GM19043 (cell line): ENCODE measurements around the gene NFYB.
"Not testable (repeated sequence)": the region's sequence is repeated elsewhere in the genome, so short reads cannot be mapped to it uniquely, and the experiment has no call there.

Experiments
- ATAC-seq: cut with Tn5 transposase; IDR thresholded peaks from one replicate; pipeline ENCODE4 v1.9.1; 2021; ENCODE audit warnings: low read depth; ENCODE audit not compliant: unreplicated experiment

Gene NFYB

DNA sequence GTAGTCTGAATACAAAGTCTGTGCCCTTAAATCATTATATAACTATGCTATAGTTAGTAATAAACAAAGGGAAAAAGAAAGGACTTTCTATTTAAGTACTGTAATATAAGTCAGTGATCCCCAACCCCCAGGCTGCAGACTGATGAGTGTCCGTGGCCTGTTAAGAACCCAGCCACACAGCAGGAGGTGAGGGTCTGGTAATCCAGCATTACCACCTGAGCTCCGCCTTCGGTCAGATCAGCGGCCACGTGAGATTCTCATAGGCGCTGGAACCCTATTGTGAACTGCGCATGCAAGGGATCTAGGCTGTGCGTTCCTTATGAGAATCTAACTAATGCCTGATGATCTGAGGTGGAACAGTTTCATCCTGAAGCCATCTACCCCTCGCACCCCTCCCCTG lies 15.7 kb downstream of the NFYB start:
- no peak for ATAC-seq

DNA sequence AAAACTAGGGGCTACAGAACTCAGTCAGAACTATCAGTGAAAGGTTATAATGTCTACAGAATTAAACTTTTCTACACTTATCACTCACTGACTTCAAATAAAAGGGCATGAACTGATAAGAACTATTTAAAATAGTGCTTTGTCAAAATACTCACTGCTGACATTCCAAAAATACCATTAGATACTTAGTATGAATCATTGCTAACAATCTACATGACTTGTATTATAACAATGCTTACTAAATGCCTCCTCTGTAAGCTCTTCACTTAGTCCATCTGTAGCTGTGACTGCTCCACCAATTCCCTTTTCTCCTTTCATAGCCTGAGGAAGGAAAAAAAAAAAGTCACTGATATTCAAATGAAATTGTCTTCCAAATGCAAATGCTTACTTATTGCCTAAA lies 17.0 kb downstream of the NFYB start:
- ATAC-seq = no peak

DNA sequence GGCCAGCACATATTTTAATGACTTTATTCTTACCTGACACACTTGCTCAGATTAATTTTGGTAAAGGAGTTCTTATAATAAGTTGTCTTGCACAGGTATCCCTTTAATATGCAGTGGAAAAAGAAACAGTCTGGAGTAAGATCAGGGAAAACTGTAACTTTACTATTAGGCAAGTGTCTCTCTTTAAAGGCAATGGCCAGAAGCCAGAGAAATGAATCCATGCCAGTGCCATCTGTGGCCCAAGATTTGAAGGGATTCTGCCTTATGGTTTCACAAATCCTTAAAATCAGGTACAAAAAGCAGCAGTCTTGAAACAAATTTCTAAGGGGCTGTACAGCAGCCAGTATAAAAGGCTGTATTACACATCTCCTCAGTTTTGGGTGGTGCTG lies 22.4 kb downstream of the NFYB start:
- no peak for ATAC-seq

DNA sequence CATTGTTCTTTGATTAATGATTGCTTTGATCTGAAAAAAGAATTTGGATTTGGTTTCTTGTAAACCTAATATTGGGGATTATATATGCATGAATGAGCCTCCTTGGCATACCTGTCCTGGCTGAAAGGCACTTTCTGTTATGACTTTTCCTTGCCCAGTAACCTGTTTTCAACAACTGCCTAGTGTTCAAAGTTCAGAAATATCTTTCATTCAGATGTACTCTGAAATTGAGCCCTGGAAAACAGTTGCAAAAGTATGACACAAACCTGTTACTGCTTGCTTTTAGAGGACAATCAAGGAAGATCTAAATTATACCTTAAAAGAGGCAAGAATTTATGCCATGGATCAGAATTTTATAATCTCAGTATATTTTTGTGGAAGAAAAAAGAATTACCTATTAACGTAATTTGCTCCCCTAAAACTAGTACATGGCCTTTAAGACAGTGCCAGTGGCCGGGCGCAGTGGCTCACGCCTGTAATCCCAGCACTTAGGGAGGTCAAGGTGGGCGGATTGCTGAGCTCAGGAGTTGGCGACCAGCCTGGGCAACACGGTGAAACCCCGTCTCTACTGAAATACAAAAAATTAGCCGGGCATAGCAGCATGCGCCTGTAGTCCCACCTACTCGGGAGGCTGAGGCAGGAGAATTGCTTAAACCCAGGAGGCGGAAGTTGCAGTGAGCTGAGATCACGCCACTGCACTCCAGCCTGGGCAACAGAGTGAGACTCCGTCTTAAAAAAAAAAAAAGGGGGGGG lies 23.0 kb downstream of the NFYB start:
- ATAC-seq = not testable (repeated sequence)

DNA sequence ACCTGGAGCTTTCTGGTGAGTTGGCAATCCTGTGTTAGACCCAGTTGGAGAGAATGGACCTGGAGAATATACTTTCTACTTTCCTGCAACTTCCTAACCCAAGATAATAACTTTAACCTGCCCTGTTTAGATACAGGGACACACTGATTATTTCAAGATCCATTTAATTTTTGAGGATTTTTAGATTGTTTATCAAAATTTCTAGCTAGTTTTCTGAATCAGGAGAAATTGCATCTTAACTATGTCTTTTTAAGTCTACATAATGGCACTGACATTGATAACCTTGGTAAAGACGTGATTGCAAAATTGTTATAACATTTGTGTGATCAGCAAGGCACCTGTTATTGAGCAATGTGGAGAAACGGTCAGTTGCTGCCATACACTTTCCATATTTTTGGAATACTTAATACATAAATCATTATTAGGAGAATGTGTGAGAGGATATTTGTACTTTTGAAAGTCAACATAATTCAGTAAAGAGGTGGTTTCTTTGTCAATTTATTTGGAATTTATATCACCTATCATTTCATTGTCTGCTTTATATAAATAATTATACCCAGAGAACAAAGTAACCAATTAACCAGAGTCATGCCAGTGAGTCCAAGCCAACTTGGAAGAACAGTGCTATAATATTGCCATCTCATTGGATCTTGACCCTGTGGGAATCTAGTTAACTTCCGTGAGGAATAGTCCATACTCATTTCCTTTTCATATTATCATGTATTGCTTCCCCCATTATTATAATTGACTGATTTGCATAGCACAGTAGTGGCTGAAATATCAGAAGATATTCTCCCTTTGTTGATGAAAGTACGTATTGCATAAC lies 28.4 kb downstream of the NFYB start:
- ATAC-seq = no peak

DNA sequence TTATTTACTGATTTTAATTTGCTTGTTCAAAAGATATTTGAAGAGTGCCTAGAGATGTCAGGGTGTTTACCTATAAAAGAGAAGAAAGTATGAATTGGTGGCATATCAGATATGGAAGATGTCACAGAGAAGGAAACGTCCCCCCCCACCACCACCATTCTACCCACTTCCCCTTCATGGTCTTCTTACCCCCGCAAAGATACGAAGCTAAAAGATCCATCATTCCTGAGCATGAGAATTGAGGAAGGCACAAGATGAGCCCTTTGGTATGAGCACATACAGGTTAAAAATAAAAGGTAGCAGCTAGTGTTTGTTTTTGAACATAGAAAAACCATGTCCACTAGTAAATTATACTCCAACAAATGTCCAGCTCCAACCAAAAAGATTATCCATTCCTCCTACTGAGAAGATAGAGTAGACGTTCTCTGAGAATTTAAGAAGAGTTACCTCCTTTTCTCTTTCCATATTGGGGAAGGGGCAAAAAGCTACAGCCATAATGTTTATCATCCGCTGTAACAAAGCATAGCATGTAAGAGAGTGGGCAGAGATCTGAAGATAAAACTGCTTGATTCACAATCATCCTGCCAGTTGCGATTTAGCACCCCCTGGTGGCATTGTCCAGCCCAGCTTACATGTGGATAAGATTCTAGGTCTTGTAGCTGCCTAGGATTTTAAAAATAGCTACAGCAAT lies 29.1 kb downstream of the NFYB start:
- no peak for ATAC-seq

DNA sequence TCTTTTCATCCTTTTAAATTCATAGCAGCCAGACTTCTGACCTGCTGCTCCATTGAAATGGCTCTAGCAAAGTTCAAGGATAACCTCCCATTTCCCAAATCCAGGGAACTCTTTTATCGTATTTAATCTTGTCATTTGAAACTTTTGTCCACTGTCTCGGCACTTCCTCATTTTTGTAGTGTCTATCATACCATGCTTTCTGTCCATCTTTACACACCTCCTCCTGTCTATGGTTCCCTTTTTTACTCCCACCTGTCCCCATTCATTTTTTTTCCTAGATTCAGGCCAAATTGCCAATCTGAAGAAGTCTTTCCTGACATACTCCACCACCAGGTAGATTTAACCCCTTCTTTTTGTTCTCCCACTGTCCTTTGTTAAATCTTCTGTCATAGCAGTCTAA lies 31.0 kb downstream of the NFYB start:
- ATAC-seq = no peak

DNA sequence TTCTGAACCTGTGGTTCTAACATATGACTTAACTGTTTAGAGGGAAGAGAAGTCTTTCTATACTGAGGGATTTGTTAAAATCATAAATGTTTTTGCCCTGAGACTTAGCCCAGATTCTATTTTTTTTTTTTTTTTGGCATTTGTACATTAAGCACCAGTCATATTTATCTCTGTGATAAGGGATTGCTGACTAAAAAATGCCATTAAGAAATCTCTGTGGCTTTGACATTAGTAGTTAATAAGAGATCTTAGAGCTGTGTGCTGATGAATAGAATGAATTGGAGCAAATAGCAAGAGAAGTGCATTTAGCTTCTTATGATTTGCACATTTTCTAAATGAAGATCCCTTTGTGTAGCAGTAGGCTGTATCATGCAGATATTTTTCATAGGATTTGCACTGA lies 32.5 kb downstream of the NFYB start:
- no peak for ATAC-seq

DNA sequence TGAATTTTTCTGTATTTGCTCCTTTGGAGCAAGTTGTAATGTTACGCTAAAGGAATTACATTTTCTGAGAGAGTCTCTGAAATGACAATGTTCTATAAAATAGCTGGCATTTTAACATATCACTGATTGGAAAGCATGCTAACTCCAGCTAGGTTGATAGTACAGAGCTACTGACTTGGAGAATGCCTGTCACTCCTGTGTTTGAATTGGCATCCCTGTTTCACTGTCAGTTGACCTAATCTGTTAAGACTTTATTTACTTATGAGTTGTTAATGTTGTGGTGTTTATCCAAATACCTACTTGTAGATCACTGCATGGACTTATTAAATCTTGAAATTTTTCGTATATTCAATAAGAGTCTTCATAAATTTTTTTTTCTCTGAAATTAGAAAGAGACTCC lies 40.1 kb downstream of the NFYB start:
- ATAC-seq = no peak

DNA sequence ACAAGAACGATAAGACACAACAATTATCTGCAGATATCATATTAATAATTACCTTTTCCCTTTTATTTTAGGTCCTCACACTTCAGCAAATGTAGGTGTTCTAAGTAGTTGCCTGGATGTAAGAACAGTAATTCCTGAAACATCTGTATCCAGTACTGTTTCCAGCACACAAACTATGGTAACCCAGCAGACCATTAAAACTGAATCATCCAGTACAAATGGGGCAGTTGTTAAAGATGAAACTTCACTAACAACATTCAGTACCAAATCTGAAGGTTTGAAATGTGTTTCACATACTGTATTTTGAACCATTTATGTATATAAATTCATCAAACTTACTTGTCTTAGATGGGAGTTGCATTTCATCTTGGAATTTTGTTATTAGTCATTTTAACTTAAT lies 42.7 kb downstream of the NFYB start:
- no peak for ATAC-seq

DNA sequence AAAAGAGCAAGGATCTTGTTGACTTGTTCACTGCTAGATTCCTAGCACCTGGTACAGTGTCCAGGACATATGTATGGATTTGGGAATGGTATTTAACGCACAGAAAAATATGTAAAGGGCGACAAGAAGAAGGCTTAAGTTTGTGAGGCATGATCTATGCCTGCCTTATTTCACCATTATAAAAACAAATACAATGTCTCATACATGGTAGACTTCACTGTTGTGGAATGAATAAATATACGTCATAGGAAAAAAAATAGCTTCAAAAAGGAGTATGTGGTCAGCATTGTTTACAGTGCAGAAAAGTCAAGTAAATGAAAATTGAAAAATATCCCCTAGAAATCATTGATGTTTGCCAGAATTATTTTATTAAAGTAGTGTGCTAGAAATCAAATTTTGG lies 43.7 kb downstream of the NFYB start:
- no peak for ATAC-seq

DNA sequence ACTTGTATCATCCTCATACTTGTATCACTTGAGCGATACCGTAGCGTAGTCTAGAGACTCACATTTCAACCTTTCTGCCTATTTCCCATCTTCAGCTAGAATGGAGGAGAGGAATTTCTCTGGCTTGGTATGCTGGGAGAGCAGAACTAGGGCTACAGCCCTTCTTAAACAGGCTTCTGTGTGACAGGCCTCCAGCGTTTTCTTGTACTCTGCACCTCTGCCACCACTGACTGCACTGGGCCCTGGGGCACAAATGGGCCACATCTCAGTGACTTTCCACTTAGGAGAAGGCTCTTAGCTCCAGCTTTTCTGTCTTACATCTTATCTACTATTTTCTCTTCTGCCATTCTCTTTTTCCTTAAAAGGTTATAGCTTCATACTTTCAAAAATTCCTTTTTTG lies 46.9 kb downstream of the NFYB start:
- no peak for ATAC-seq

DNA sequence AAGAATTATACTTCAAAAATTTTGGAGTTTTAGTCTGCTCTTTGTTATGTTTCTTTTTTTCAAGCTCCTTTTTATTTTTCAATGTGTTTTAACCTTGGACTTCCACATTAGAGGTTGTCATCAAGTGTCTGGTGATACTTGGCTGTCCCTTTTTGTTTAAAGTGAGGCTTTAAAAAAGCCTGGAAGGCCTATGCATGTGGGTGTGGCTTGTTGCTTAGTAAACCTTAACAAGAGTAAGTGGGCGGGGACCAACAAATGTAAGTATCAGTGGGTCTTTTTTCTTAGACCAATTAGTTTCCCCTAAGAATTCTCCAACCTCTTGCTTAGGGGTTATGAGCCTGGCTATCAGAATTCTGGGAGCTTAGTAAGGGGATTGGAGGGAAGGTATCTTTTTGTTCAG lies 47.3 kb downstream of the NFYB start:
- no peak for ATAC-seq

DNA sequence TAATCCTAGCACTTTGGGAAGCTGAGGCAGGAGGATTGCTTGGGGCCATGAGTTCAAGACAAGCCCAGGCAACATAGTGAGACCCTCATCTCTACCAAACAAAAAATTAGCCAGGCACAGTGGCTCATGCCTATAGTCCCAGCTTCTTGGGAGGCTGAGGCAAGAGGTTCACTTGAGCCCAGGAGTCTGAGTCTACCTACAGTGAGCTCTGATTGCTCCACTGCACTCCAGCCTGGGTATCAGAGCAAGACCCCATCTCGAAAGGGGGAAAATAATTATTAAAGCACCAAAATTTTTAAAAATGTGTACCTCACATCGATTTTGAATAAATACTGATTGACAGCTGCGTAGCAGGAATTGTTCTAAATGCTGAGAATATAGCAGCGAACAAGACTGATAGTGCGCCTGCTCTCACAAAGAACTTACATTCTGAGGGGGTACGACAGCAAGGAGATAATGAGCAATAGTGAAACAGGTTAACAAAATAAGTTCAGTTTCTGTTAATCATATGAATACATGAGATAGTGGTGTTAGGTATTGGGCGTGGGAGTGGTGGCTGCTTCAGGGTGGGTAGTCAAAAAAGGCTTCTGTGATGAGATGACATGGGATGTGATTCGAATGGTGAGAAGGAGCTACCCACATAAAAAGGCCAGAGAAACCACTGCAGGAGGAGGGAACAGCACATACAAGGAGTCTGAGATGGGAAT lies 54.1 kb downstream of the NFYB start:
- no peak for ATAC-seq

DNA sequence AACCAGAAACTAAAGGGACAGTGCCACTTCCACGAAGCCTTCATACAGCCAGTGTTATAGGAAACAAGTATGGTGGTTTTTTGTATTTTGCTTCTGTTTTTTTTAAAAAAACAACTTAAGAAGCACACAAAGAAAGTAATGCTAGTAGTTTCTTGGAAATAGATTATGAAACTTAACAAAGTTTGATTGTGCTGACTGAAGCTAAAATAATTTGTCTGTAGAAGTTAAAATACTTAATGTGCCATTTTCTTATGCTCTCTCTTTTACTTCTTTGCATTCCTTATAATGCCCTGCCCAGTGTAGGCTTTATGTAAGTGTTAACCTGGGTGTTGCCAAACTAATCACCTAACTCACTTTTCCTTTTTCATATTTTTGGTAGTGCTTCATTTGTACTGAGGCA lies 57.2 kb downstream of the NFYB start:
- no peak for ATAC-seq

DNA sequence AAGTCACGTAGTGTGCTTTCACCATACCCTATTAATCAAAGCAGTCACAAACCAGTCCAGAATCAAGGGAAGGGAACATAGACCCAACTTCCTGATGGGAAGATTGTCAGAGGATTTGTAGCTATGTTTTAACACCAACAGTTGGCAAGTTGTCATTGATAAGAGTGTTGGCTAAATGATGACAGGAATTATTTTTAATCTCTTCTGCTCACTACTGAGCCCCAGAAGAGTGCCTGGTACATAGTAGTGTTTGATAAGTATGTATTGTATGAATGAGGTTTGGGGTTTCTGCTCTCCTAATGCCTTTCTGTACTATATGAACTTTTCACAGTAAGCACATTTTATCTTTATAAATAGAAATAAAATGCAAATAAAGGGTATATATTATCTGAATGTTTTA lies 59.0 kb downstream of the NFYB start:
- ATAC-seq = no peak

DNA sequence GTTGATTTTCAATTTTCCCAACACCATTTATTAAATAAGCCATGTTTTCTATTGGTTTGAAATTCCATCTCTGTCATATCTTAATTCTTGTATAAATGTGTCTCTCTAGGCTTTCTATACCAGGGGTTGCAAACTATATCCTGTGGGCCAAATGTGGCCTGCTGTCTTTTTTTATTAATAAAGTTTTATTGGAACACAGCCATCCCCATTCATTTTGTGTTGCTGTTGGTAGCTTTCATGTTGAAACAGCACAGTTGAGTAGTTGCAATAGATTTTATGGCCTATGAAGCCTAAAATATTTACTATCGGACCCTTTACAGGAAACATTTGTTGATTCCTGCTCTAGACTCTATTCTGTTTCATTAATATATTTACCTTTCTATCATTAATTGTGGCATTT lies 64.3 kb downstream of the NFYB start:
- no peak for ATAC-seq

DNA sequence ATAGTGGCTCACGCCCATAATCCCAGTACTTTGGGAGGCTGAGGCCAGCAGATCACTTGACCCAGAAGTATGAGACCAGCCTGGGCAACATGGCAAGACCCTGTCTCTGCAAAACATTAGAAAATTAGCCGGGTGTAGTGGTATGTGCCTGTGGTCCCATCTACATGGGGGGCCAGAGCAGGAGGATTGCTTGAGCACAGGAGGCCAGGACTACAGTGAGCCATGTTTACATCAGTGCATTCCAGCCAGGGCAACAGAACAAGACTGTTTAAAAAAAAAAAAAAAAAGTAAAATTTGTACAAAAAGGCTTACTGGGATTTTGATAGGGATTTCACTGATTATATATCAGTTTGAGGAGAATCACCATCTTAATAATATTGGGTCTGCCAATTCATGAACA lies 65.9 kb downstream of the NFYB start:
- ATAC-seq = no peak
